Urothelium cell line (cell line): Measurements from ENCODE around the gene ZNF207.
"Not testable (repeated sequence)": the region's sequence is repeated elsewhere in the genome, so short reads cannot be mapped to it uniquely, and the experiment has no call there.

ENCODE experiments used
- DNase-seq: peaks from one replicate; pipeline ENCODE4 v3.0.0; 2011; ENCODE audit warnings: low spot score, mixed read lengths
- FAIRE-seq: peaks from 2 replicates; lab custom pipeline; 2011; peaks lifted over from hg19 to GRCh38; lab: Jason Lieb, UNC

ZNF207 gene

DNA sequence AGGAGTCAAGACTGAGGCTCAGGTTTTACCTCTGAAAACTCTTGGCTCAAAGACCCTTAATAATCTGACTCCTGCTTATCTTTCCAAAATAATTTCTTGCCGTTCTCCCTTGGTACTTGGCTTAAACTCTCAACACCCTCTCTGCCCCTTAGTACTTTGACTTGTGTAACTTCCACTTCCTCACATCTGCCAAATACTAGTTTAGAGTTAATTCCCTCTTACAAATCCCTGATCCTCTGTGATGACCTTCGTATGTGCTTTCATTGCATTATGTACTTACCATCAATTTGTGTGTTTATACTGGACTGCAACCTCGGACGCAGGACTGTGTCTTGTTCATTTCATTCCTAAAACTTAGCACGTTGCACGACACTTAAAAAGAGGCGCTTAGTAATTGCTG is 35.2 kb downstream of the ZNF207 start:
- FAIRE-seq, result no peak
- DNase-seq, result no peak

DNA sequence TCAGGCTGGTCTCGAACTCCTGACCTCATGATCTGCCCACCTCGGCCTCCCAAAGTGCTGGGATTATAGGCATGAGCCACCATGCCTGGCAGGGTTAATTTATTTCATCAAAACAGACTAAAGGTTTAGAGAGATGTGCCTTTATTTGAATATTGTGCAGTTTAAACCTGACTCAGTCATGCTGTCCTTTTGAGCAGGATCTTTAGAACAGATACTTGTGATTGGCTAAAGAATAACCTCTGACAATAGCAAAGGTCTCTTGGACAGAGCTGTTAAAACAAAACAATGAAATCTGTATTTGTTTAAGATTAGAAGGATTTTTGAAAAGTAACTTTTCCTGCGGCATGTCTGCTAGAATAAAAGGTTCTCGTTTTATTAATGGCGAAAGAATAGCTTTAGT is 36.0 kb downstream of the ZNF207 start:
- no peak for FAIRE-seq
- no peak for DNase-seq

- no peak for DNase-seq
- FAIRE-seq, result no peak
Observed at GRCh38 chr17:32386844-32387243, 36.9 kb downstream of the ZNF207 start.

DNA sequence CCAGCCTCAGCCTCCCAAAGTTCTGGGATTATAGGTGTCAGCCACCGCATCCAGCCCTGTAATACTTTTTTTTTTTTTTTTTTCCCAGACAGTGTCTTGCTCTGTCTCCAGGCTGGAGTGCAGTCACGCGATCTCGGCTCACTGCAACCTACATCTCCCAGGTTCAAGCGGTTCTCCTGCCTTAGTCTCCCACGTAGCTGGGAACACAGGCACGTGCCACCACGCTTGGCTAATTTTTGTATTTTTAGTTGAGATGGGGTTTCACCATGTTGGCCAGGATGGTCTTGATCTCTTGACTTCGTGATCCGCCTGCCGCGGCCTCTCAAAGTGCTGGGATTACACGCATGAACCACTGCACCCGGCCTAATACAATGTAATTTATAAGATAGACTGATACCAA is 38.2 kb downstream of the ZNF207 start:
- not testable (repeated sequence) for FAIRE-seq

DNA sequence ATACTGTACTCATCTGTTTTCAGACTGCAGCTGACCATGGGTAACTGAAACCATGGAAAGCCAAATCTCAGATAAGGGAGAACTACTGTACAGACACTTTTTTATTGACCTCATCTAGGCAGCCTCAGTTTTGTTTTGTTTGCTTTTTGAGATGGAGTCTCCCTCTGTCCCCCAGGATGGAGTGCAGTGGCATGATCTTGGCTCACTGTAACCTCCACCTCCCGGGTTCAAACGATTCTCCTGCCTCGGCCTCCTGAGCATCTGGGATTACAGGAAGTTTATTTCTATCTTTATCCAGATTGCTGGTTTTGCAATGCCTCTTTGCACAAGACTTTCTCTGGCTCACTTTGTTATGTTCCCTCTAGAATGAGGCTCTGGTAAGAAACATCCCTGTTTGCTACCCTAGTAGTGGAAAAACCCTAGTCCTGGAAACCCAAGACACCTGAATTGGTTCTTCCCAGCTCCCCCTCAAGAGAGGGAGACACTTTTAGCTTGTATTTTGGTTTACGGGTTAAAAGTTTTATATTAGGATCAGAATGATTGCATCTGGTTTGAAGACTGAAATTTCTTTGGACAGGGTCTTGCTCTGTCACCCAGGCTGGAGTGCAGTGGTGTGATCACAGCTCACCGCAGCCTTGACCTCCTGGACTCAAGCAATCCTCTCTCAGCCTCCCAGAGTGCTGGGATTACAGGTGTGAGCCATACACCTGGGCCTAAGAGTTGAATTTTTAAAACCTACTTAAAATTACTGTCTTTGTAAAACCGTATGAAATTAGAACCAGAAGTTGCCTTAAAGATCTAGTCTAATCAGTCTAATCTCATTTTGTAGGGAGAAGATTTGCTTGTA is 38.9 kb downstream of the ZNF207 start:
- FAIRE-seq (no peak), DNase-seq (no peak)

More for the DNA sequence above, 38.2 kb downstream of the ZNF207 start:
- DNase-seq, result not testable (repeated sequence)

DNA sequence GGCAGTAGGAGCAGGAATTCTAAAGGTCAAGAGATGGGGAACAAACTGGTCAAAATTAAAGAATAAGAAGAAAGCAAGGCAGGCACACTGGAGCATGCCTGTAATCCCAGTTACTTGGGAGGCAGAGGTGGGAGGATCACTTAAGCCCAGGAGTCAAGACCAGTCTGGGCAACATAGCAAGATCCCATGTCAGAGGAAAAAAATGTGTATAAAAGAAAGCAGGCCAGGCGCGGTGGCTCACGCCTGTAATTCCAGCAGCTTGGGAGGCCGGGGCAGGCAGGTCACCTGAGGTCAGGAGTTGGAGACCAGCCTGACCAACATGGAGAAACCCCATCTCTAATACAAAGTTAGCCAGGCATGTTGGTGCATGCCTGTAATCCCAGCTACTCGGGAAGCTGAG is 43.9 kb downstream of the ZNF207 start:
- DNase-seq, result no peak
- no peak for FAIRE-seq

DNA sequence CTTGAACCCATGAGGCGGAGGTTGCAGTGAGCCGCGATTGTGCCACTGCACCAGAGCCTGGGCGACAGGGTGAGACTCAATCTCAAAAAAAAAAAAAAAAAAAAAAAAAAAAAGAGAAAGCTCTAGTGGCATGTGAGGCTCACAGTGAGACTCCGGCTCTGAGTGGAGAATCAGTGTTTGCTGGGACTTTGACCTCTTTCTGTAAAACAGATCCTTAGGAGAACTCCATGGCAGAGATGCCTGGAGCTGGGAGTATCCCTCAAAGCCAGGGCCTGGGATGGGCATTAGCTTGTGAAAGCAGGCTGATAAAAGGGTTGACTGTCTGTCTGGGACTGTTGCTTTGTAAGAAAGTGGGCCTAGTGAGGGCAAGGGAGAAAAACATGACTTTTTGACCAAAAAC is 46.4 kb downstream of the ZNF207 start:
- no peak for FAIRE-seq

DNA sequence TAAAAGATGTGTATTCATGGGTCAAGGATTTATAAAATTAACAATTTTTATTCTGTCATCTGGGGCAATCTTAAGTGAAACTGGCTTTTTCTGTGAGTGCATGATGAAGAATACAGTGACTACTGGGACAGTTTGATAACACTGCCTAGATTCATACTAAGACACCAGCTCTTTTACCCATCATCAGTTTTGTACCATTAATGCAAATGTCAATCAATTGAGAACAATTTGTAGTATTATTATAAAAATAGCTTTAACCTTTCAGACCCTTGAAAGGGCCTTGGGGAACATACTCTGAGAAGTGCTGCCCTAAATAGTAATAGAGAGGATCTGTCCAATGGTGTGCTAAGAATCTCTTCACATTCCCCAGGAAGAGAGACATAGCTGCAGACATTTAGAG is 49.0 kb downstream of the ZNF207 start:
- no peak for FAIRE-seq
- DNase-seq, result no peak

More for the DNA sequence above, 46.4 kb downstream of the ZNF207 start:
- DNase-seq, result no peak

DNA sequence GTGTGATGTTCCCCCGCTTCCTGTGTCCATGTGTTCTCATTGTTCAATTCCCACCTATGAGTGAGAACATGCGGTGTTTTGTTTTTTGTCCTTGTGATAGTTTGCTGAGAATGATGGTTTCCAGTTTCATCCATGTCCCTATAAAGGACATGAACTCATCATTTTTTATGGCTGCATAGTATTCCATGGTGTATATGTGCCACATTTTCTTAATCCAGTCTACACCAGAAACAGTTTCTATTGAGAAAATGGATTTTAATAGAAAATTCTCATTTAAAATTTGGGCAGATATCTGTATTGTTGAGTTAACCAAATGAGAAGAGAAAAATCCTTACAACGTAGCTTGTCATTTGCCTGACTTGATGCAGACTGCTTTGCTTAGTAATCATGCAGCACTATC is 60.1 kb downstream of the ZNF207 start:
- not testable (repeated sequence) for DNase-seq, FAIRE-seq

DNA sequence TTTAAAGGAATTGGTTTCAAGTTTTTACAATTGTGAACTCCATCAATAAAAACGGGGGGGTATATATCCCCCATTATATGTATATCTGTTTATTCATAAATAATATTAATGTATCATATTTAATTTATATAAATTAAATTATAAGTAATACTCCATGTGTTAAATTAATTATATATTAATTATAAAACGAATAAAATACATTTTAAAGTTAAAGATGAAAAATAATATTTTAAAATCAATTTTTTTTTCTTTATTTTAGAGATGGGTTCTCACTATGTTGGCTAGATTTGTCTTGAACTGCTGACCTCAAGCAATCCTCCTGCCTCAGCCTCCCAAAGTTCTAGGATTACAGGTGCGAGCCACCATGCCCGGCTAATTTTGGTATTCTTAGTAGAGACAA is 76.9 kb downstream of the ZNF207 start:
- FAIRE-seq (no peak), DNase-seq (no peak)

GRCh38 chr17:32429598-32429997 is 79.6 kb downstream of the ZNF207 start:
- FAIRE-seq, result no peak

More at GRCh38 chr17:32429598-32429997, 79.6 kb downstream of the ZNF207 start:
- no peak for DNase-seq
